Activated CD4-positive, CD25-positive, alpha-beta regulatory T cell treated with anti-CD3 and anti-CD28 coated beads, Interleukin-2, amount 50 U/mL, for 16 hours (primary cell): ENCODE data around the gene PRUNE1.

Experiments used
- DNase-seq: peaks from one replicate; pipeline ENCODE4 v3.0.0-alpha.2; 2020; ENCODE audit warnings: low read depth, low spot score

The PRUNE1 gene

GRCh38 chr1:151005729-151006319 lies 2.4 kb upstream of the PRUNE1 start:
- no peak for DNase-seq

- DNase-seq, result no peak
Measured at GRCh38 chr1:151006327-151007052, 1.8 kb upstream of the PRUNE1 start, which contains the start of gene MINDY1. Gene MINDY1, minus strand, starts transcription at chr1:151006902. Its CDS starts 4,285 bp downstream, at chr1:151002617.

DNA sequence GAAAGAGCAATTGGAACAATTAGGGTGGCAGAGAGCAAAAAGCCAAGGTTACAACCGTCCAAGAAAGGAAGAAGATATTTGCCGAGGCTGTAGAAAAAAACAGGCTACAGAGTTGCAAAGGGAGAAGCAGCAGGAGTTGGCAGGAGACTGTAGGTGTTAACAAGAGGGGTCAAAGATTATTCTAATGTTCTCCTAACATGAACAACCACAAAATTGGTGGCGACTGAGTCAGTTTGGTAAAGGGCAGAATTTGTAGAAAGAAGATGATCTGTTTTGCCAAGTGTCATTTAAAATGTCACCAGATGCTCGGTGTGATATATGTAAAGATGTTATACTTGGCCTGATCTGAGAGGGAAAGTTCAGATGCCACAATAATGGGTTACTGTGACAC lies 401 bp upstream of the PRUNE1 start:
- DNase-seq, result no peak

DNA sequence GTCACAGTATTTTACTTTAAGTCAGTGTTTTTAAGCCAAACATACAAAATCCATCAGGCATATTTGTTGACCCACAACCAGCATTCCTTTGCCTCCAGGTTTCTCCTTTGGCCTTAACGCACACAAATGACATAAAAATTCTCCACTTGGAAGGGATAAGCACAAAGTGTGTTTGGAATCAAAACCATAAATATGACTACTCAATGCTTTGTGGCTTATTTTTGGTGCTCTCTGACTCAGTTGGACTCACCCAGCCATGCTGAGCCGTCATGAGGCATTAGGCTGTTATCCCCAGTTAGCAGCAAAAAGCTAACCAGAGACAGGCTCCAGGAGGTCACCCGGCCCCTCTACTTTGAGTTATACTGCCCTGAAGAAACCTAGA lies 948 bp downstream of the PRUNE1 start:
- DNase-seq, result no peak

DNA sequence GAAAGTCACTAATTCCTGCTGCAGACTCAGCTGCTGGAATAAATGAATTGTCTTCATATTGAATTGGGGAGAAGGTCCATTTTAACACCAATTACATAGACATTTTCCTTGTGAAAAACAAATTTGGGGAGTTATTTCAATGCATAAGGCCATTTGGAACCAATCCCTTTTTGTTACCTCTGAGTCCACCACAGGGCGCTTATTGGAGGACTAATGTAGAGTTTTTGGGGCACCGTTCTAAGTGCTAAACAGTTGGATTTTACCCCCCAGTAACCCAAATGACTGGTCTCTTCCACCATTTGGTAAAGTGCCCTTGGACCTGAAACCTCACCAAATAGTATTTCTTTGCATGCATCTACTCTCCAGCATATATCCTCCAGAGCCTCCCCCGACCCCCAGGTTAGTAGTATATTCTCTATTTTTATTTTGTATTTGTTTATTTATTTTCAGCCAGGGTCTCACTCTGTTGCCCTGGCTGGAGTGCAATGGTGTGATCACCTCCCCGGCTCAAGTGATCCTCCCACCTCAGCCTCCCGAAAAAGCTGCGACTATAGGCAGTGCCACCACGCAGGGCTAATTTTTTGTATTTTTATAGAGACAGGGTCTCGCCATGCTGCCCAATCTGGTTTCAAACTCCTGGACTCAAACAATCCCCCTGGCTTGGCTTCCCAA lies 1.6 kb downstream of the PRUNE1 start:
- DNase-seq, result no peak

DNA sequence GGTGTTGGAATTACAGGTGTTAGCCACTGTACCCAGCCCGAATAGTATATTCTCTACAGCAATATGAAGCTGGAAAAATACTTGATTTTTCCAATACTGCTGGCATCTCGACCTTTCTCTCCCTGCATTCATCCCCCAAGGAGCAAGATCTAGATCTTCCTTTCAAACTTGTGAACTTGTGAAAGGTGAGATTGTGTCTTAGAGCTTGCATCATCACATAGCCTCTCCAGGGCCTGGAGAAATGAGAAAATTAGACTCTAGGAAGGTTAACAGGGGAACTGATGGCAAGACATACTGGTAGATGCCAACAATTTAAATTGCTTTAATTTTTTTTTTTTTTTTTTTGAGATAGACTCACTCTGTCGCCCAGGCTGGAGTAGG lies 2.1 kb downstream of the PRUNE1 start:
- no peak for DNase-seq

- no peak for DNase-seq
Measured at GRCh38 chr1:151011154-151011850, 3.1 kb downstream of the PRUNE1 start.

DNA sequence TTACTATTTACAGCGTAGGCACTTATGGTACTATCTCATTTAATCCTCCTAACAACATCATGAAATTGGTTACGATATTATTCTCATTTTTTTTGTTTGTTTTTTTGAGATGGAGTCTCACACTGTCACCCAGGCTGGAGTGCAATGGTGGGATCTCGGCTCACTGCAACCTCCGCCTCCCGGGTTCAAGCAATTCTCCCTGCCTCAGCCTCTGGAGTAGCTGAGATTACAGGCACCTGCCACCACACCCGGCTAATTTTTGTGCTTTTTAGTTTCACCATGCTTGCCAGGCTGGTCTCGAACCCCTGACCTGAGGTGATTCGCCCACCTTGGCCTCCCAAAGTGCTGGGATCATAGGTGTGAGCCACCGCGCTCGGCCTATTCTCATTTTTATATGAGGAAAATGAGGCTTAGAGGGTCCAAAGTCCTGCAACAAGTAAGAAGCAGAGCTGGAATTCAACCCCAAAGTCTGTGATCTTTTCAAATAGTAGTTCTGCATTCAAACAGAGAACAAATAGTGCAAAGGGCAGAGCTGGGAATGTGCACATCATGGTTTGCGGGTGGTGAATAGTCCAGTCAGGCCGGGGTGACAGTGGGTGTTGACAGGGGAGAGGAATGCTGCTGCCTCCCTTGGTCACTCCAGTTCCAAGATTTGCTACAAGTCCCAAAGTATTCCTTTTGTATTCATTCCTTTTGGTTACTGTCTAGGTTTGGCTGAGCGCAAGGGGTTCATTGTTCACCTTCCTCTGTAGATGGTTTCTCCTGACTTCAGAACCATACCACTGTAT lies 4.6 kb downstream of the PRUNE1 start:
- DNase-seq, result no peak

- DNase-seq, result no peak
Measured at GRCh38 chr1:151013518-151013917, 5.3 kb downstream of the PRUNE1 start.

DNA sequence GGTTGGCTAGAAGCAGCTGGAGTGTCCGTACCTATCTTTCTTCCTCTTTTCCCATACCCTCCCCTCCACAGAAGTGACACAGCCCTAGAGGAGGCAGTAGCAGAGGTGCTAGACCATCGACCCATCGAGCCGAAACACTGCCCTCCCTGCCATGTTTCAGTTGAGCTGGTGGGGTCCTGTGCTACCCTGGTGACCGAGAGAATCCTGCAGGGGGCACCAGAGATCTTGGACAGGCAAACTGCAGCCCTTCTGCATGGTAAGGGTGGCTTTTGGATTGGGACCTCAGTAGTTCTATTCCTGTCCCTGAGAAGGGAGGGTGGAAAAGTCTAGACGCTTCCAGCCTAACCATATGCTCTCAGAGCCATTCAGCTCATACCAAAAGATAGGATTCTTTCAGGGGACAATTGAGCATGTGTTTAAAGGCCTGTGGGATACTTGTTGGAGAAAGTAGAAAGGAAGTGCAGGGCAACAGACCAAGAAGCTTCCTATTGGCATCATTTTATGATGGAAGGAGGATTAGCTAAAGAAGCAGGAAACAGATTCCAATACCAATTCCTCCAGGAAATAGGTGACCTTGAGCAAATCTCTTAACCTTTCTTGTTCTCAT lies 16.4 kb downstream of the PRUNE1 start:
- DNase-seq, result peak; percentile 63

DNA sequence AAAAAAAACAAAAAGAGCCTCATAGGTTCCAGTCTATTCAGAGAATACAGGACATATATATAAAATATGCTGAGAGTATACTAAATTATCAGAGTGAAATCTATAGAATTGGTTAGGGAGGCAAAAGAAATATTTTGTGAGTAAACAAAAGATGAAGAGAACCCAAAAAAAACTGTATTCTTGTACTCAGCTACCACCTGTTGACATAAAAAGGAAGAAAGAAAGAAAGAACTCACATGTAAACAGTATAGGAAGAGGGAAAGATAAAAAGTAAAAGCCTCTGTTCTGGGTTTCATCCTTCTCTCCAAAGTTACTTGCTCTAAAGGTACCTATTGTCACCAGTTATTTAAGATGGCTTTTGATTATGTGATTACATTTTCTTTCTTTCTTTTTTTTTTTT lies 18.2 kb downstream of the PRUNE1 start:
- no peak for DNase-seq

DNA sequence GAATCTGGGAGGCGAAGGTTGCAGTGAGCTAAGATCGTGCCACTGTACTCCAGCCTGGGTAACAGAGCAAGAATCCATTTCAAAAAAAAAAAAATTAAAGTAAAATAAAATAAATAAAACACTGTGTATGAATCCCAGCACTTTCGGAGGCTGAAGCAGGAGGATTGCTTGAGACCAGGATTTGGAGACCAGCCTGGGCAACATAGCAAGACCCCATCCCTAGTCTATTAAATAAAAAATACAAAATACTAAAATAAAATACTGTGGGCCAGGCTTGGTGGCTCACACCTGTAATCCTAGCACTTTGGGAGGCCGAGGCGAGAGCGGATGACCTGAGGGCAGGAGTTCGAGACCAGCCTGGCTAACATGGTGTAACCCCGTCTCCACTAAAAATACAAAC lies 23.9 kb downstream of the PRUNE1 start:
- no peak for DNase-seq

DNA sequence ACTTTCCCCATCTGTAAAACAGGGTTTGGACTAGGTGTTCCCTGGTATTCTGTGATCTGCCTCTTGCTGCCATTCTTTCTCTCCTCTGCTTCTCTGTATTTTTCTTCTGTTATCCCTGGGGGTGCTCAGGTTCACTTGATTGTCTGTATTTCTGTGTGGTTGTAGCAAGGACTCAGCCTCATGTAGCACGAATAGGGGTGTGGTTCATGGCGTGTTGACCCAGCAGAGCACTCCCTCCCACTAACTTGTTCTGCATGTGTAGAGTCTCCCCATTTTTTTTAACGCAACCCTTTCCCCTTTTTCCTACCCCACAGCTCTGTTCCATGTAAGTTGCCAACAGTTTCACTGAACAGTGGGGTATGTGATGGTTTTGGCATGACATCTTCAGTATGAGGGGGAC lies 26.9 kb downstream of the PRUNE1 start:
- no peak for DNase-seq

- DNase-seq, result no peak
Measured at GRCh38 chr1:151036356-151036755, 28.1 kb downstream of the PRUNE1 start, which contains the start of gene BNIPL. Gene BNIPL, plus strand, starts transcription at chr1:151036586. Its CDS starts 140 bp downstream, at chr1:151036726.

DNA sequence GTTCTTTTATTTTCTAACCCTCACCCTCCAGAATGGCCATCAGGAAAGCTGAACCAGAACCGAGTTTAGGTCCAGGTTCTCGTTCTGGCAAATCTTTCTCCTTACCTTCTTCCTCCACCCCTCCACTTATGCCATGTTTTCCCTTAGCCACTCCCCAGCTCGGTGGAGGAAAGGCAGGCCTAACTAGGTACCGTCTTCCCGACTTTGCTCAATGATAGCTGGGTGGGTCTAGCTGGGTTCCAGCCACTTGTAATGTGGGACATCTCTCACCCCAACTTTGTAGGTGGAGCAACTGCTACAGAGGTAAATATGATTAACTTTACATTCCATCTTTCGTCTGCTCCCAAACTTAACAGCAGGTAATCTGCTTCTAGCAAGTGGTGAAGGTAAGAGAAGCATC lies 28.8 kb downstream of the PRUNE1 start:
- no peak for DNase-seq

- no peak for DNase-seq
Measured at GRCh38 chr1:151039521-151039920, 31.3 kb downstream of the PRUNE1 start.

DNA sequence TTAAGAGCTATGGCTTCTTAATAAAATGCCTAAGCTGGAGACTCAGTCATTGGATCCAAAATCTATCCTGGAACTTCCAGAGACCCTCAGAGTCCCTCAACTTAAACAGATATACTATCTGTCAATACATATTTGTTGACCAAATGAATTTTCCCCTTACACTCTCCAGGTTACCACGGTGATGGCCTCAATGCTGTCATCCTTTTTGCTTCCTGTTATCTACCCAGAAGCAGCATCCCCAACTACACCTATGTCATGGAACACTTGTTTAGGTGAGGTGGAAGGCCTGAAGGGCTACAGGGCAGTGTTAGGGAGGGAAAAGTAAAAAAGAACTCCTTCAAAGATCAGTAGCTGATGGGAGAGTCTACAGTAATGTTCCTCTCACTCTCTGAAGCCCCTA lies 34.9 kb downstream of the PRUNE1 start:
- no peak for DNase-seq

DNA sequence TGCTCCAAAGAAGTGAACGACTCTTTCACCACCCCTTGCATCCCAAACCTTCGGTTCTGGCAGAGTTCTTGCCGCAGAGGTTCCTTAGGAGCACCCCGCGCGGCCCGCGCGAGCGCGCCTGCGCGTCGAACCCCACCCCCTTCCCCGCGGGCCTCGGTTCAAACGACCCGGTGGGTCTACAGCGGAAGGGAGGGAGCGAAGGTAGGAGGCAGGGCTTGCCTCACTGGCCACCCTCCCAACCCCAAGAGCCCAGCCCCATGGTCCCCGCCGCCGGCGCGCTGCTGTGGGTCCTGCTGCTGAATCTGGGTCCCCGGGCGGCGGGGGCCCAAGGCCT lies 39.3 kb downstream of the PRUNE1 start, which contains the start of gene C1orf56:
TSS of gene C1orf56 (plus strand) at position 161 of the 334 bp plus-strand sequence. CDS start at position 258, 97 bp downstream.
- DNase-seq, result peak; percentile 31

DNA sequence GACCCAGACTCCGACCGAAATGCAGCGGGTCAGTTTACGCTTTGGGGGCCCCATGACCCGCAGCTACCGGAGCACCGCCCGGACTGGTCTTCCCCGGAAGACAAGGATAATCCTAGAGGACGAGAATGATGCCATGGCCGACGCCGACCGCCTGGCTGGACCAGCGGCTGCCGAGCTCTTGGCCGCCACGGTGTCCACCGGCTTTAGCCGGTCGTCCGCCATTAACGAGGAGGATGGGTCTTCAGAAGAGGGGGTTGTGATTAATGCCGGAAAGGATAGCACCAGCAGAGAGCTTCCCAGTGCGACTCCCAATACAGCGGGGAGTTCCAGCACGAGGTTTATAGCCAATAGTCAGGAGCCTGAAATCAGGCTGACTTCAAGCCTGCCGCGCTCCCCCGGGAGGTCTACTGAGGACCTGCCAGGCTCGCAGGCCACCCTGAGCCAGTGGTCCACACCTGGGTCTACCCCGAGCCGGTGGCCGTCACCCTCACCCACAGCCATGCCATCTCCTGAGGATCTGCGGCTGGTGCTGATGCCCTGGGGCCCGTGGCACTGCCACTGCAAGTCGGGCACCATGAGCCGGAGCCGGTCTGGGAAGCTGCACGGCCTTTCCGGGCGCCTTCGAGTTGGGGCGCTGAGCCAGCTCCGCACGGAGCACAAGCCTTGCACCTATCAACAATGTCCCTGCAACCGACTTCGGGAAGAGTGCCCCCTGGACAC lies 39.8 kb downstream of the PRUNE1 start:
- DNase-seq, result no peak

DNA sequence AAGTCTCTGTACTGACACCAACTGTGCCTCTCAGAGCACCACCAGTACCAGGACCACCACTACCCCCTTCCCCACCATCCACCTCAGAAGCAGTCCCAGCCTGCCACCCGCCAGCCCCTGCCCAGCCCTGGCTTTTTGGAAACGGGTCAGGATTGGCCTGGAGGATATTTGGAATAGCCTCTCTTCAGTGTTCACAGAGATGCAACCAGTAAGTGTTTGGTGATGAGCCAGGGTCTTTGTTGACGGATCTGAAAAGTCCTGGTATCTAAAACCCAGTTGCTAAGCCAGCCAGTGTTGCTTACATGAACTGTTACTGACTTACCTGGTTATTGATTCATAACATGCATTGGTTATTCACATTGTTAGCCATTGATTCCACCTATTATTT lies 40.4 kb downstream of the PRUNE1 start:
- no peak for DNase-seq
